OCI-LY3 (cell line): Measurements from ENCODE around the gene CADPS2.

ENCODE experiments used
- H2AFZ ChIP-seq: fragments of 200-600, 300-600 bp; shearing (Covaris generic); 2 replicates; pipeline ENCODE4 v1.6.0; 2014; ENCODE audit warnings: antibody characterized with exemption, low read depth, low read length
- H3K27ac ChIP-seq: fragments of 200-600, 300-600 bp; sonication (generic); 2 replicates; pipeline ENCODE4 v1.5.1; 2014; ENCODE audit warnings: mild to moderate bottlenecking, low read length, moderate library complexity, mixed read lengths
- H3K27me3 ChIP-seq: fragments of 200-600, 300-600 bp; sonication (generic); 2 replicates; pipeline ENCODE4 v1.6.1; 2014; ENCODE audit warnings: low read depth, low read length, mixed read lengths
- H3K36me3 ChIP-seq: fragments of 200-600, 300-600 bp; sonication (generic); replicated peaks from 2 replicates; pipeline ENCODE3; 2014; ENCODE audit warnings: low read depth, low read length, mixed read lengths
- H3K4me1 ChIP-seq: fragments of 300-600, 200-600 bp; sonication (generic); 2 replicates; pipeline ENCODE4 v1.6.1; 2014; ENCODE audit warnings: low read length, mixed read lengths
- H3K4me2 ChIP-seq: fragments of 200-600, 300-600 bp; sonication (generic); 2 replicates; pipeline ENCODE4 v1.6.1; 2014; ENCODE audit warnings: low read length, mixed read lengths
- H3K4me3 ChIP-seq: fragments of 300-600, 200-600 bp; sonication (generic); 2 replicates; pipeline ENCODE4 v1.5.1; 2014; ENCODE audit warnings: antibody characterized with exemption, mild to moderate bottlenecking, low read length, moderate library complexity
- H3K79me2 ChIP-seq: fragments of 300-600, 200-600 bp; shearing (Covaris generic); 2 replicates; pipeline ENCODE4 v1.6.1; 2014; ENCODE audit warnings: mild to moderate bottlenecking, low read length, mixed read lengths
- H3K9ac ChIP-seq: fragments of 300-600, 200-600 bp; shearing (Covaris generic); 2 replicates; pipeline ENCODE4 v1.6.0; 2014; ENCODE audit warnings: mild to moderate bottlenecking, low read length, moderate library complexity
- H3K9me3 ChIP-seq: fragments of 200-600, 300-600 bp; shearing (Covaris generic); 2 replicates; pipeline ENCODE4 v1.6.1; 2014; ENCODE audit warnings: low read length, mixed read lengths; ENCODE audit not compliant: insufficient read depth
- H4K20me1 ChIP-seq: fragments of 200-600, 300-600 bp; sonication (generic); 2 replicates; pipeline ENCODE4 v1.6.1; 2016; ENCODE audit warnings: low read length, mixed read lengths; ENCODE audit not compliant: insufficient read depth
- CTCF ChIP-seq: fragments of 200-600, 300-600 bp; sonication (generic); IDR thresholded peaks from 2 replicates; pipeline ENCODE4 v1.5.1; 2014; ENCODE audit warnings: antibody characterized with exemption, low read length, low read depth
- EZH2phosphoT487 ChIP-seq: fragments of 200-600 bp; shearing (Covaris generic); IDR thresholded peaks from 2 replicates; pipeline ENCODE4 v1.6.1; 2018; ENCODE audit warnings: antibody characterized with exemption, mixed run types, low read depth

The CADPS2 gene

GRCh38 chr7:122885583-122886356 is 490 bp downstream of the CADPS2 start:
- Histone ChIP-seq H3K9me3 (no peaks in the 10 kb centered on the region), H2AFZ (no peak overlapping the region), H3K79me2 (no peaks in the 10 kb centered on the region), H3K9ac (no peak overlapping the region), H4K20me1 (no peaks in the 10 kb centered on the region), H3K4me3 (no peak overlapping the region), H3K36me3 (no peaks in the 10 kb centered on the region), H3K4me2 (no peak overlapping the region), H3K27me3 (no peaks in the 10 kb centered on the region), H3K27ac (no peak overlapping the region), H3K4me1 (no peaks in the 10 kb centered on the region)
- no peak for TF ChIP-seq CTCF

- no peak overlapping the region for H3K27ac ChIP-seq
- no peak overlapping the region for H3K9ac ChIP-seq
Observed at GRCh38 chr7:122884186-122884585, 2.1 kb downstream of the CADPS2 start.

DNA sequence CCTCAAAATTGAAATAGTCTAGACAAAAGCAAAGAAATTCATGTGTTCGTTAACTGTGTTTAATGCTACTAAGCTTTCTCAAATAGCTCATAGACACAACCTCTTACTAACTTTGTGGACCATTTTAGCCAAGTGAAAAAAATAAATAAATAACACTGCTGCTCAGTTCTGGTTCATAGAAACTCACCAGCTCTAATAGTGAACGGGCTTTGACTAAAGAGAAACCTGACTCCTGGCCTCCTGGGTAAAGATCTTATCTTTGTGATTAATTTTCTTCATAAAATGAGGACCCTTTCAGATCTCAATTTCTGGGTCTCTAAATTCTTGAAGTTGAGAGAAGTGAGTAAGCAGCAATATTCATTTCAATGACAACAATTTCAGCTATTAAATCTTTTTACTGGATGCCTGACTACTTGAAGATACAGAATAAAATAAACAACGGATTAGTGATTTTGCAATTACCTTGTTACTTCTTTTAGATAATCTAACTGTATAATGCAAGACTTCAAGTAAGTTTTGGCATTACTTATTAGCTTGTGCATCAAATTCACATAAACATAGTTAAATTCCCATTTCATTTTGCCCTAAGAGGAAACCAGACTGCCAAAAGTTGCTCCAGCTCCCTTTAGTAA is 3.1 kb downstream of the CADPS2 start:
- no peak overlapping the region for H3K4me3 ChIP-seq
- no peaks in the 10 kb centered on the region for H3K4me1 ChIP-seq
- no peak overlapping the region for H3K27ac ChIP-seq
- H2AFZ ChIP-seq = no peak overlapping the region
- H3K27me3 ChIP-seq = no peaks in the 10 kb centered on the region
- no peak for TF ChIP-seq EZH2phosphoT487
- no peak for TF ChIP-seq CTCF
- no peaks in the 10 kb centered on the region for H3K79me2 ChIP-seq
- no peak overlapping the region for H3K4me2 ChIP-seq
- no peaks in the 10 kb centered on the region for H3K9me3 ChIP-seq
- no peak overlapping the region for H3K9ac ChIP-seq
- H4K20me1 ChIP-seq = no peaks in the 10 kb centered on the region
- H3K36me3 ChIP-seq = no peaks in the 10 kb centered on the region

More at GRCh38 chr7:122884186-122884585, 2.1 kb downstream of the CADPS2 start:
- H3K4me2 ChIP-seq = no peak overlapping the region
- H3K9me3 ChIP-seq = no peaks in the 10 kb centered on the region
- no peaks in the 10 kb centered on the region for H3K4me1 ChIP-seq
- H3K36me3 ChIP-seq = no peaks in the 10 kb centered on the region
- H3K27me3 ChIP-seq = no peaks in the 10 kb centered on the region
- H2AFZ ChIP-seq = no peak overlapping the region
- H3K79me2 ChIP-seq = no peaks in the 10 kb centered on the region
- TF ChIP-seq EZH2phosphoT487 (no peak), CTCF (no peak)
- H4K20me1 ChIP-seq = no peaks in the 10 kb centered on the region
- H3K4me3 ChIP-seq = no peak overlapping the region

DNA sequence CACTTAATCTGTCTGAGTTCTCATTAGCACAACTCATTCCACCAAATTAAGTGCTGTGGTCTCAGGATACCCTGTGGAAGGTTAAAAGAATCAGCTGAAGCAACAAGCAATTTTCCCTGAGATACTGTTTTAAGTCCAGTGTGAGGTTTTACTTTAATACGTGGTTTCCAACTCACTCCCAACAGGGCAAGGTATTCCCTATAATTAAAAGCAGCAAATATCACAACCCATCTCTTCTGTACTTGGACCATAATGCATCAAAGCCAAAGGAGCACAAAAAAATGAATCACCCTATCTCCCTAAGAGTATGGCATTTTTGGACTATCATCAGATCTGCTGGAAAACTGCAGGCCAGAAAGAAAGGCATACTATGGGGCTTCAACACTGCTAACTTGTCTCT is 4.9 kb downstream of the CADPS2 start:
- H3K4me2 ChIP-seq = no peak overlapping the region
- H3K4me3 ChIP-seq = no peak overlapping the region
- H3K9ac ChIP-seq = no peak overlapping the region
- H3K4me1 ChIP-seq = no peaks in the 10 kb centered on the region
- no peaks in the 10 kb centered on the region for H3K27me3 ChIP-seq
- no peaks in the 10 kb centered on the region for H3K9me3 ChIP-seq
- no peak overlapping the region for H2AFZ ChIP-seq
- H3K79me2 ChIP-seq = no peaks in the 10 kb centered on the region
- TF ChIP-seq EZH2phosphoT487 (no peak), CTCF (no peak)
- no peaks in the 10 kb centered on the region for H4K20me1 ChIP-seq
- H3K27ac ChIP-seq = no peak overlapping the region
- H3K36me3 ChIP-seq = no peaks in the 10 kb centered on the region
